T-helper 1 cell treated with Interleukin-12 subunit alpha and Interleukin-12 subunit beta and Interleukin-4 antibody, amounts not matched to agents 30 ng/mL and 1 ng/mL, for 36 hours (primary cell): ENCODE measurements around the gene GIPC2. TPM values are rescaled to one million over a fixed set of nuclear protein-coding genes. Genes with fewer than 3 reads are reported as not detected.
"Not testable (repeated sequence)": the region's sequence is repeated elsewhere in the genome, so short reads cannot be mapped to it uniquely, and the experiment has no call there.

Experiments
- intact Hi-C: fragments of 100-400 bp; cut with micrococcal nuclease; formaldehyde crosslinking; loops from one replicate; pipeline ENCODE4 v1.15.1; 2024
- total RNA-seq: library from RNA; stranded (reverse); gene quantifications from 2 replicates; pipeline ENCODE4 v1.2.3, GENCODE V29; 2022

GIPC2 gene
- total RNA-seq = 0.07 TPM in 2 replicates

GRCh38 chr1:78045926-78046778 is at the start of gene GIPC2:
Gene GIPC2 (plus strand): TSS chr1:78045966. CDS start chr1:78046095, 129 bp downstream.
- intact Hi-C loops = loop anchor here (2.0 to 5.0 kb wide), 2 partner anchors 41 to 66 kb away; partner anchors contain the start of gene DNAJB4

GRCh38 chr1:77996734-77997133 is 49.0 kb upstream of the GIPC2 start:
- intact Hi-C loops = no loop called here

- intact Hi-C loops = not testable (repeated sequence)
Measured at GRCh38 chr1:78000536-78000935, 45.2 kb upstream of the GIPC2 start.

GRCh38 chr1:78003070-78003746 is 42.6 kb upstream of the GIPC2 start:
- intact Hi-C loops = no loop called here

- intact Hi-C loops = loop anchor here (1.0 to 2.0 kb wide), 10 partner anchors 25 to 1036 kb away; partner anchors contain the start of genes FUBP1, GIPC2, IFI44L and MIGA1
Measured at GRCh38 chr1:78003882-78004718, 41.7 kb upstream of the GIPC2 start.

GRCh38 chr1:78004719-78005447 is 40.9 kb upstream of the GIPC2 start, which contains the start of gene DNAJB4:
Gene DNAJB4 (plus strand): TSS chr1:78004939. CDS start chr1:78005111, 172 bp downstream.
- intact Hi-C loops = loop anchor here (1.0 to 2.0 kb wide), 11 partner anchors 16 to 1035 kb away; partner anchors contain the start of genes FUBP1, GIPC2, IFI44L and MIGA1

- intact Hi-C loops = loop anchor here (1.0 to 2.0 kb wide), 4 partner anchors 16 to 615 kb away; partner anchors contain the start of genes GIPC2, IFI44L and MIGA1
Measured at GRCh38 chr1:78005448-78005722, 40.4 kb upstream of the GIPC2 start.

GRCh38 chr1:78005755-78006154 is 40.0 kb upstream of the GIPC2 start:
- intact Hi-C loops = loop anchor here (1.0 to 2.0 kb wide), 4 partner anchors 16 to 615 kb away; partner anchors contain the start of genes GIPC2, IFI44L and MIGA1

GRCh38 chr1:78006521-78006920 is 39.2 kb upstream of the GIPC2 start:
- intact Hi-C loops = no loop called here

GRCh38 chr1:78007677-78008341 is 38.0 kb upstream of the GIPC2 start:
- intact Hi-C loops = no loop called here

GRCh38 chr1:78009276-78009675 is 36.5 kb upstream of the GIPC2 start:
- intact Hi-C loops = no loop called here

GRCh38 chr1:78009836-78010235 is 35.9 kb upstream of the GIPC2 start:
- intact Hi-C loops = no loop called here

- intact Hi-C loops = no loop called here
Measured at GRCh38 chr1:78011050-78011449, 34.7 kb upstream of the GIPC2 start.

GRCh38 chr1:78015148-78015547 is 30.6 kb upstream of the GIPC2 start:
- intact Hi-C loops = no loop called here

GRCh38 chr1:78019024-78019423 is 26.7 kb upstream of the GIPC2 start:
- intact Hi-C loops = no loop called here

- intact Hi-C loops = not testable (repeated sequence)
Measured at GRCh38 chr1:78021134-78021533, 24.6 kb upstream of the GIPC2 start.

- intact Hi-C loops = no loop called here
Measured at GRCh38 chr1:78029793-78030192, 16.0 kb upstream of the GIPC2 start.

GRCh38 chr1:78032996-78033796 is 12.6 kb upstream of the GIPC2 start:
- intact Hi-C loops = no loop called here

- intact Hi-C loops = no loop called here
Measured at GRCh38 chr1:78033797-78034172, 12.0 kb upstream of the GIPC2 start.
